ENCODE measurements around the gene AKAP17A.

Gene AKAP17A

GRCh38 chrX:1582686-1583437 is 8.5 kb upstream of the AKAP17A start:
- DNase-seq = peak; percentile 78

GRCh38 chrX:1584237-1585011 is 7.0 kb upstream of the AKAP17A start:
- no peak for DNase-seq

- no peak for DNase-seq
These were observed 4.2 kb upstream of the AKAP17A start for GRCh38 chrX:1587161-1587560.

- DNase-seq = no peak
These were observed 1.9 kb upstream of the AKAP17A start for GRCh38 chrX:1589356-1590130.

- peak; percentile 14 for DNase-seq
These were observed 562 bp downstream of the AKAP17A start for GRCh38 chrX:1591863-1592469.

GRCh38 chrX:1592470-1593142 is 1.2 kb downstream of the AKAP17A start:
- peak; percentile 11 for DNase-seq

GRCh38 chrX:1593286-1594271 is 2.2 kb downstream of the AKAP17A start:
- DNase-seq = no peak

GRCh38 chrX:1595711-1596060 is 4.3 kb downstream of the AKAP17A start:
- no peak for DNase-seq

GRCh38 chrX:1596676-1597344 is 5.4 kb downstream of the AKAP17A start:
- DNase-seq = no peak

GRCh38 chrX:1597345-1598020 is 6.1 kb downstream of the AKAP17A start:
- no peak for DNase-seq

GRCh38 chrX:1598021-1598875 is 6.8 kb downstream of the AKAP17A start:
- DNase-seq = no peak

- DNase-seq = no peak
These were observed 7.7 kb downstream of the AKAP17A start for GRCh38 chrX:1598876-1599790.

- DNase-seq = no peak
These were observed 8.5 kb downstream of the AKAP17A start for GRCh38 chrX:1599791-1600405.

- DNase-seq = no peak
These were observed 9.1 kb downstream of the AKAP17A start for GRCh38 chrX:1600406-1601050.

GRCh38 chrX:1601051-1601767 is 9.8 kb downstream of the AKAP17A start:
- no peak for DNase-seq

- DNase-seq = no peak
These were observed 10.3 kb downstream of the AKAP17A start for GRCh38 chrX:1601768-1602085.
